ENCODE results near the gene FAM120C.

The FAM120C gene

GRCh38 chrX:54029529-54030143 is 153.4 kb downstream of the FAM120C start:
- no peak for DNase-seq

DNA sequence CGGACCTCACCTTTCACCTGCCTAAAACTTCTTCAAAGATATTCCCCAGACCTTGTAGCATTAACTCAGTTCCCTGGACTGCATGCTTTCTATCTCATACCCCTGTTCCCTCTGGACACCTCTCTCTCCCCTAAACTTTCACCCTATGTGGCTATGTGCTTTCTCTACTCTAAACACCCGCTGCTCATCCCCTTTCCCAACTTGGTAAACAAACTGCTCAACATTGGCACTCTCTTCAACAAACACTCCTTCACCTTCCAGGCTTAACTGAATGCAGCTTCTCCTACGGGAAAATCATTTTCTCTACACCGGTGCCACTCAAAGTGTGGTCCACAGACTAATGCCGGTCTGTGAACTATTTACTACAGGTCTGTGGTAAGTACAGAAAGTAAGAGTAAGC is 158.7 kb downstream of the FAM120C start:
- no peak for DNase-seq

Data from GF-D8 (cell line).